Muscle of leg (tissue), 11 donors: ENCODE data around the gene KLF7. TPM values are rescaled to one million over a fixed set of nuclear protein-coding genes. Genes with fewer than 3 reads are reported as not detected.
A peak's percentile ranks its signal among the peaks of the same experiment; 100 is the strongest.

ENCODE experiments used
- DNase-seq: peaks from one replicate; pipeline ENCODE4 v3.0.0; 2013
- H3K27ac ChIP-seq: one replicate; pipeline ENCODE4 v1.5.1; 2013; ENCODE audit warnings: mild to moderate bottlenecking, low read length, control low read depth
- H3K27me3 ChIP-seq: one replicate; pipeline ENCODE4 v1.6.1; 2013; ENCODE audit warnings: low read length; ENCODE audit not compliant: control insufficient read depth, insufficient read depth
- H3K36me3 ChIP-seq: one replicate; pipeline ENCODE4 v1.6.1; 2013; ENCODE audit warnings: low read length; ENCODE audit not compliant: control insufficient read depth, insufficient read depth
- H3K4me1 ChIP-seq: one replicate; pipeline ENCODE4 v1.6.1; 2013; ENCODE audit warnings: low read length; ENCODE audit not compliant: control insufficient read depth, insufficient read depth
- H3K4me3 ChIP-seq: one replicate; pipeline ENCODE4 v1.5.1; 2013; ENCODE audit warnings: low read length, control low read depth
- H3K9me3 ChIP-seq: replicated peaks from 2 replicates; pipeline ENCODE4 v1.6.1; 2013; ENCODE audit warnings: low read depth, low read length; ENCODE audit not compliant: control insufficient read depth
- WGBS: methylation state at CpG from one replicate; pipeline ENCODE4 v1.1.5; 2013; ENCODE audit warnings: missing lambda C conversion rate; ENCODE audit not compliant: insufficient coverage; 5-methylcytosine and 5-hydroxymethylcytosine counted together
- polyA plus RNA-seq, 8 donors: library from polyadenylated mRNA; unstranded; fragments of 120-200 nt; gene quantifications; one replicate each; pipeline versions ENCODE4 v1.2.1 to v1.2.3, GENCODE V29; 2013; ENCODE audit warnings: inconsistent platforms in 1 of 8, low replicate concordance in 1 of 8; ENCODE audit not compliant: insufficient read length in 8 of 8, insufficient read depth in 1 of 8
- total RNA-seq: library from RNA; stranded (reverse); fragments of 120-200 nt; gene quantifications from one replicate; pipeline ENCODE4 v1.2.4, GENCODE V29; 2013

The KLF7 gene
- total and polyA plus RNA-seq, 9 donors, result 8.7 to 20.5 (median 15.7) TPM

DNA sequence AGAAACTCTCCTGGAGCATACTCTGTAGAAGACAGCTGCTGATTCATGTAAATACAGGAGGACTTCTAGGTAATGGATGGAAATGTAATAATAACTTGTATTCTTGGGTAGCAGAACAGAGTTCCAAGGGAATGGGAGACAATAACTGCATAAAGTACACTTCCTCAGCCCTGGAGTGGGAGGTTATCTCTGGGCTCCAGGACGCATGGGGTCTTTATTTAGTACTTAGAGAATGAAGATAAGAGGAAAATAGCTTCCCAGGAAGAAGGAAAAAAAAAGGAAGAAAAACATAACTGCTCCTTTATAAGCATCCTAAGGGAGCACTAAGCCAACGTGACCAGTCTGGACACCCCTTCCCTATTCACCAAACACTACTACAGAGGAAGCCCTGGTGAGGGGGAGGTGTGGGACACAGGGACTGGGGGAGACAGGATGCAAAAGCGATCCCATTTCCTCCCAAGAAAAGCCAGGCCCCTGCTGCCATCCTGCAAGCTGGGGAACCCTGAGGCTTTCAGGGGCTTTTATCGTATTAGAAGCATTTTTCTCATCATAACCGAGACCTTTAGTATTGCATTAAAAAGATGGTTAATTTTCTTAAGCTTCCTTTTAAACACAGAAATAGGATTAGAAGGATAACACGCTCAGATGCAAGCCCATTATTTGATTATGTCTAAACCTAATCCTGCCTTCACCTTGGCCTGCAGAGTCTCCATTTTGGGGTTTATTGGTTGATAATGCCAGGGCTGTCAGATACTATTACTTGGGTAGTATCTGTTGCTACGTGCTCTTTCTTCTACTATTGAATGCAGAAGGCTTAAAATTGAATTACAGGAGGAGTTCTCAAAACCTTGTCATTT is 78.5 kb downstream of the KLF7 start:
- no peak overlapping the region for H3K27ac ChIP-seq
- H3K4me1 ChIP-seq, result peaks cover 7% of the 10 kb centered on the region
- H3K4me3 ChIP-seq, result no peak overlapping the region
- no peaks in the 10 kb centered on the region for H3K27me3 ChIP-seq
- H3K9me3 ChIP-seq, result no peaks in the 10 kb centered on the region
- H3K36me3 ChIP-seq, result peaks cover 19% of the 10 kb centered on the region
- WGBS, result no CpG with 5 or more reads among the region's 7 CpGs
- no peak for DNase-seq

GRCh38 chr2:207086136-207086535 is 79.6 kb downstream of the KLF7 start:
- Histone ChIP-seq H3K27ac (no peak overlapping the region), H3K36me3 (peaks cover 20% of the 10 kb centered on the region), H3K4me3 (no peak overlapping the region), H3K27me3 (no peaks in the 10 kb centered on the region), H3K9me3 (no peaks in the 10 kb centered on the region), H3K4me1 (peaks cover 7% of the 10 kb centered on the region)
- 58% methylated on average over 4 of the region's 8 CpGs for WGBS
- DNase-seq, result no peak

DNA sequence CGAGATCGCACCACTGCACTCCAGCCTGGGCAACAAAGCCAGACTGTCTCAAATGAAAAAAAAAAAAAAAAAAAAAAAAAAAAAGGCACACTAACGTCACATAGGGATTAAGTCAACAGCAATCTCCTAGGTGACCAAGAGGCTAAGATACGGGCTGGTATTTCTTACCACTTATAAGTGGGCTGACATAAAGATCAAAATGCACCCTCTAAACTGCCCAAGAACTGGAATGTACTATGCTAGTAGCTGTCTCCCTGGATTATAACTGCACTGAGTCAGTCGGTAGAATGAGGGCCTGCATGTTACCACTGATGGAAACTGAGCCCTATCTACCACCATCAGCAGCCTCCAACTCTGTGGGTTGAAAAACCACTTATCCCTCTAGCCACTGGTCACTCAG is 80.6 kb downstream of the KLF7 start:
- Histone ChIP-seq H3K27ac (no peak overlapping the region), H3K4me3 (no peak overlapping the region), H3K27me3 (no peaks in the 10 kb centered on the region), H3K9me3 (no peaks in the 10 kb centered on the region), H3K36me3 (peaks cover 26% of the 10 kb centered on the region), H3K4me1 (peaks cover 7% of the 10 kb centered on the region)
- no peak for DNase-seq
- 88% methylated on average over 1 of the region's 5 CpGs for WGBS

DNA sequence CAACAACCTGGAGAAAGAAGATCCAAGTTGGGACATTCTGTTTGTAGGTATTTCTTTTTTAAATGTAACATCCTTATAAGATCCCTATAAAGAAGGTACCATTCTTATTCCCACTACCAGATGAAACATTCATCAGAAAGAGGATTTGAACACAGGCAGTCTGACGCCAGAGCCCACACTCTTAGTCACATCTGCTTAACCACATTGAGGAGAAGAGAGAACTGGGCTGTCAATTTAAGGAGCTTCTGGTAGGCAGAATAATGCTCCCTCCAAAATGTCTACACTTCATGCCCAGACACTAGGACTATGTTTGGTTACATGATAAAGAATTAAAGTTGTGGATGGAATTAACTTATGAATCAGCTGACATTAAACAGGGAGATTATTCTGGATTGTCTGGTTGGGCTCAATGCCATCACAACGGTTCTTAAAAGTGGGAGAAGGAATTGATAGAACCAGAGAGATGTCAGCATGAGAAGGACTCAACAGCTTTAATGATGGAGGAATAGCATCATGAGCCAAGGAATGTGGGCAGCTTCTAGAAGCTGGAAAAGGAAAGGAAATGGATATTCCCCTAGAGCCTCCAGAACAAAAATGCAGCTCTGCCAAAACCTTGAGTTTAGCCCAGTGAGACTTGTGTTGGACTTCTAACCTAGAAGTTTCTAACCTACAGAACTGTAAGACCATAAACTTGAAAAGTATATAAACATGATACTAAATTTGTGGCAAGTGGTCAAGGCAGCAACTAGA is 82.2 kb downstream of the KLF7 start:
- peak; percentile 53 for DNase-seq
- H3K4me1 ChIP-seq, result peaks cover 4% of the 10 kb centered on the region
- H3K36me3 ChIP-seq, result peaks cover 37% of the 10 kb centered on the region
- 22% methylated on average over 1 of the region's 2 CpGs for WGBS
- no peak overlapping the region for H3K4me3 ChIP-seq
- no peaks in the 10 kb centered on the region for H3K27me3 ChIP-seq
- H3K9me3 ChIP-seq, result no peaks in the 10 kb centered on the region
- no peak overlapping the region for H3K27ac ChIP-seq

GRCh38 chr2:207082619-207083018 is 83.1 kb downstream of the KLF7 start:
- Histone ChIP-seq H3K27ac (no peak overlapping the region), H3K27me3 (no peaks in the 10 kb centered on the region), H3K36me3 (peaks cover 43% of the 10 kb centered on the region), H3K4me3 (no peak overlapping the region), H3K9me3 (no peaks in the 10 kb centered on the region), H3K4me1 (peaks cover 4% of the 10 kb centered on the region)
- WGBS, result 100% methylated on average over 1 of the region's 4 CpGs
- no peak for DNase-seq

DNA sequence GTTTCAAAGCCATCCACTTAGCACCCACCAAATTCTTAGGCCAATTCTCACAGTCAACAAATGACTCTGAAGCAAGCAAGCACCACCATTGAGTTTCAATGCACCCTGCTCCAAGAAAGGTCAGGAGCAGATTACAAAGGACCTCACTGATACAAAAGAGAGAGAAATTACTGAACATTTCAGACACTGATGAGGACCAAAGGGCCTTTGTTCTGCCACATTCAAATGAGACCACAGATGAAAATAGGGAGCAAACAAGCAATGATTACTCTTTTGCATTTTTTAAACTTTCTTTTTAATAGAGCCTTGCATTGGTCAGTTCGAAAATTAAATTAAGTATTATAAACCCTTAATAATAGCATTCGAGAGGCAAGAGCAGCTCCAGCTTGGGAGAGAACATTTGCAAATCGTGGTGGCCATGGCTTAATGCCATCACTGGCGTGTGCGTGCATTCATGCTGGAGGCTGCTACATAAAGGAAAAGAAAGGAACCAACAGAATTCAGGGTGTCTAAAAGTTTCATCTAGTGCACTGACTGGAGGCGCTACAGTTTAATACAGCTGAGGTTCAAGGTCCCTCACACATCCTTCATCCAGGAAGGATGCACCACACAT is 87.5 kb downstream of the KLF7 start:
- 100% methylated on average over 1 of the region's 6 CpGs for WGBS
- no peak for DNase-seq
- H3K27me3 ChIP-seq, result no peaks in the 10 kb centered on the region
- peaks cover 9% of the 10 kb centered on the region for H3K4me1 ChIP-seq
- H3K4me3 ChIP-seq, result no peak overlapping the region
- no peaks in the 10 kb centered on the region for H3K9me3 ChIP-seq
- H3K27ac ChIP-seq, result no peak overlapping the region
- peaks cover 32% of the 10 kb centered on the region for H3K36me3 ChIP-seq

DNA sequence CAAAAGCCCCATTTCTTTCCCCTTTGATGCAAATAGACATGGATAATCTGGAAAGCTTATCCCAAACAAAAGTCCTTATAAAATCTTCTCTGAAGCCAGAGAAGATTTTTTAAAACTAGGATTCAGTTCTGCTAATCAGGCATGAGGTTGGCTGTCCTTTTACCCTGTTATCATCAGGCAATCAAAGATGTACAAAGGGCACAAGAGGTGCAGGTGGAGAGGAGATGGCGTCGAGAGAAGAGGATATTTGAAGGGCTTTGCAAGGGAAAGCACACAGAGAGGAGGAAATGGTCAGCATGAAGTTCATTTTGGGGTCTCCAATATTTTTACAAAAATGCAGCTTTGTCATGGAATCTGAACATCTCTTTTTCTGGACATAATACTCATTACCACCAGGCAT is 88.5 kb downstream of the KLF7 start:
- 92% methylated on average over 2 of the region's 2 CpGs for WGBS
- no peak overlapping the region for H3K27ac ChIP-seq
- H3K36me3 ChIP-seq, result peaks cover 30% of the 10 kb centered on the region
- H3K9me3 ChIP-seq, result no peaks in the 10 kb centered on the region
- no peaks in the 10 kb centered on the region for H3K27me3 ChIP-seq
- DNase-seq, result no peak
- H3K4me3 ChIP-seq, result no peak overlapping the region
- peaks cover 9% of the 10 kb centered on the region for H3K4me1 ChIP-seq

GRCh38 chr2:207075456-207075855 is 90.3 kb downstream of the KLF7 start:
- no peak for DNase-seq
- no peak overlapping the region for H3K27ac ChIP-seq
- 58% methylated on average over 2 of the region's 6 CpGs for WGBS
- no peaks in the 10 kb centered on the region for H3K27me3 ChIP-seq
- H3K4me1 ChIP-seq, result peaks cover 9% of the 10 kb centered on the region
- peaks cover 21% of the 10 kb centered on the region for H3K36me3 ChIP-seq
- H3K4me3 ChIP-seq, result no peak overlapping the region
- H3K9me3 ChIP-seq, result no peaks in the 10 kb centered on the region

DNA sequence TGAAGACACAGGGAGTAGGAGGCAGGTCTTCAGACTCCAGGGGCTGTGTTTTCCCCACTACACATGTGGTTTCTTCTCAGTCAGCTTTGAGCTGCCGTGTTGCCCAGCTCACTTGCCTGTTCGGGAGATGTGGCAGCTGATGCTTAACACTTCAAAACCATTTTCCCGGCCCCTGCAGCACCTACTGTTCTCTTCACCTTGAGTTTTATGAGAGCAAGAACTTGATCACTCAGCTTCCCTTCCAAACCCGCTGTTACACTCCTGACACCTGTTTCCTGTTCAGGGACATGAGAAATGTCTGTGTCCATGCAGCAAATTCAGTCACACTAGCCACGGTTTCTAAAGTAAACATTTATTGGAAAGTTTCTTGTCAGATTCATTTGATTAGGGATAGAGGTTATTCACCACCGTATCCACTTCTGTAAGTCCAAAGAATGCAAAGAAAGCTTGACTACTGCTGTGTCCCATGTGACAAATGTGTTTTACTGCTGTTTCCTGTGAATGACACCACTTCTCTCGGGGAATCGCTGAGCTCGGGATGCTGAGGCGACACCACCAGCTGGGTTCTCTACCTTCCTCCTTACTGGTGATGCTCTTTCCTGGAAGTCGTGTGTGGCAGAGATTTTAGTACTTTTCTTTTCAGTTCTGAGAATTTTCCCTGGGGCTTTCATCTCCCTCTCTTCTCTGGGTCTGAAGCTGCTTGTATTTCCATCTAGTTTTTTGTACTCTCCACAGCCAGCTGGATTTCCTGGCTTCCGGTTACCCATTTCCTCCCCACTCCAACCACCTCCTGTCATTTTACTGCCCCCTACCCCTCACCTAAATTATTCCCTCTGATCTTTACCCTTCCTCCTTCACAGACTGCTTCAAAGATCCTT is 91.7 kb downstream of the KLF7 start:
- H3K4me3 ChIP-seq, result no peak overlapping the region
- no peaks in the 10 kb centered on the region for H3K27me3 ChIP-seq
- DNase-seq, result peak; percentile 80
- 7% methylated on average over 6 of the region's 12 CpGs for WGBS
- peak overlapping the region; percentile 80 for H3K27ac ChIP-seq
- H3K4me1 ChIP-seq, result peaks cover 9% of the 10 kb centered on the region
- peaks cover 8% of the 10 kb centered on the region for H3K36me3 ChIP-seq
- no peaks in the 10 kb centered on the region for H3K9me3 ChIP-seq
